NCI-H345 (cell line): Measurements from ENCODE around the gene SECISBP2L.
"Not testable (repeated sequence)": the region's sequence is repeated elsewhere in the genome, so short reads cannot be mapped to it uniquely, and the experiment has no call there.

Experiments used
- DNase-seq: peaks from one replicate; lab custom pipeline; 2025; lab: John Stamatoyannopoulos, UW

Gene SECISBP2L

DNA sequence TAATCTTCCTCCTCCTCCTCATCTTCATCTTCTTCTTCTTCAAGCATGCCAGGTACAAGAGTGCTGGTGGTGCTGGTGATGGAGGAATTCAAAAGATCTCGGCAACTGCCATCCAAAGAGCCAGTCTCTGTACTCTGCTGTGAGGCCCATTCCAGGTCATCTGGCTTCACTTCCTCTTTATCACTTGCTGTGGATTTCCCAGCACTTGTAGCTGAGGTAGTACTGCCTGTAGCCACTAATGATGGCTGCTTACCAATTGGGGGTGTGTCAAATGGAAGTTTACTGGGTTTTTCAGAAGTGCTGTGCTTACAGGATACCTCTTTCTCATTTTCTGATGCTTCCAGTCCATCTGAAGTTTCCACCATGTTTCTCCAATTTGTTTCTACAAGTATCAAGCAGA, 53.7 kb downstream of the SECISBP2L start:
- no peak for DNase-seq

DNA sequence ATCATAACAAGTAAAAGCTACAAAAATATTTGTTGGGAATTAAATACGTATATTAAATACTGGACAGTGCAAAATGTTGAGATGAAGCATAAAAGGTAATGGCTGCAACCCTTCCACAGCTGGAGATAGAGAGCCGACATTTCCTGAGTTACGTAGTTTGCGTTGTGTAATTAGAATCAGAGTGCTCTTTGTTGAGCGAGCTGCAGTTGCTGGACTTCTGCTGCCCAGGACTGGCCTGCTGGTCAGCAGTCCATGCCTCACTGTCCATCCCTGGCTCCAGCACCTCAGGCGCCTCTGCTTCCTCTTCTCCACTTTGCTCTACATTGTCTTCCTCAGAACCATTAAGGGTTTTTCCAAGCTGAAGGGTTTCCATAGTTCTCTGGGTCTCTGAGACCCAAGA, 54.1 kb downstream of the SECISBP2L start:
- DNase-seq: no peak

DNA sequence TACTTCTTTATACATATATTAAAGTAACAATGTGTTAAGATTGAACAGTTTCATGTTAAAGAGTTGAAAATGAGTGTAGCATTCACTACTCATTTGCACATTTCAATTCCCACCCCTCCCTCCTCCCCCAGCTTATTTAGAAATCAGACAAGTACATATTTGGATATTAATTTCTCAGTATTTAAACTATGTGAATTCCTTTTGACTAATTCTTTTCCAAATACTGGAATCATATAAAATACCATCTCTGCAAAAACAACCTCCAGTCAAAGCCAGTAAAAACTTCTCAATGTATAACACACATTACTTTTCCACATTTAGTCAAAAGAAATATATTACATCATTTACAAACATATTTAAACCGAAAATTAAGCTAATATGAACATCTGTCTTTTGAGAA, 57.1 kb downstream of the SECISBP2L start:
- DNase-seq: no peak

DNA sequence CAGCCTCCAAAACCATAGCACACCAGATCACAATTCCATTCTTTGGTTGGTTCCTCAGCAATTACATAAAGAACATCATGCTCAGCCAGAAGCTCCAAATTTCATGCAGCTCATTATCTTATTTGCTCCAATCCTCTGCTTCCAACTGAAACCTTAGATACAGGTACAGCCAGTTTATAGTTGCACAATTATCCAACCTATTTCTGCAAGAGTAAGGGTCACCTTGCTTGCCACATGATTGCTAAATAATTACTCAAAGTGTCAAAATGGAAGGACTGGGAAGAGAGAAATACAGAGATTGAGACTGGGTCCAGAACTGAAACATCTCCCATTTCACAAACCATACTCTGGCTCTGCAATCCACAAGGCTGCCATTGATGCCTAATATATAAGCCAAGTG, 59.1 kb downstream of the SECISBP2L start:
- DNase-seq: no peak

DNA sequence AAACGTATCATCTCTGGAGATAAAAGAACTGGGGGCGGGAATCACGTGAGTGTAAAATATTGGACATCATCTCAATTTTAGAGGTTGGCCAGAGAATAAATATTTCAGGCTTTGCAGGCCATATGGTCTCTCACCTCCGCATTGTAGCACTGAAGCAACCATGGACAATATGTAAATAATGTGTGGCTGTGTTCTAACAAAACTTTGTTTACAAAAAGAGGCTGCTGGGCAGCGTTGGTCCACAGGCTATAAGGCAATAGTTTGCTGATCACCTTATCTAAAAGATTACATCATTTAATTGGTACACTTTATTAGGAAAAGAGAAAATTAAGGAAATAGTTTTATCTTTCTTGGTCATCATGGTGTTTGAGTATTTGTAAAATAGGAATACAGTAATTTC, 60.0 kb downstream of the SECISBP2L start:
- no peak for DNase-seq

DNA sequence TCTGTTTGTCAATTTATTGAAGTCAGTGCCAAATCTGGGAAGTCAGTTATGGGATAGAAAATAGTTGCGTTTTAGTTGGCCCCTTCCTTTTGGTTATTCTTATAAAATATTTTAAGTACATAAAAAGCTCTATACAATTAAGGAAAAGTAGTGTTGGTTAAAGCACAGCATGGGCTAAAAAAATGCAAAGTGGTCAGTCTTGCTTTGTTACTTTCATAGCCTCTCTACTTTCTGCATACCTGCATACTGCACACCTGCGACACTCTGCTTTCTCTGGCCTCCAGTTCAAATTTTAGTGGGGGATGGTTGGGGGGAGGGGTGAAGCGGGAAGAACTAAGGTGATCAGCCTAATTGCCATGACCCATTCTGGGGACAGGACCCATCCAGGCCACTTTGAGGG, 60.7 kb downstream of the SECISBP2L start:
- DNase-seq: no peak

DNA sequence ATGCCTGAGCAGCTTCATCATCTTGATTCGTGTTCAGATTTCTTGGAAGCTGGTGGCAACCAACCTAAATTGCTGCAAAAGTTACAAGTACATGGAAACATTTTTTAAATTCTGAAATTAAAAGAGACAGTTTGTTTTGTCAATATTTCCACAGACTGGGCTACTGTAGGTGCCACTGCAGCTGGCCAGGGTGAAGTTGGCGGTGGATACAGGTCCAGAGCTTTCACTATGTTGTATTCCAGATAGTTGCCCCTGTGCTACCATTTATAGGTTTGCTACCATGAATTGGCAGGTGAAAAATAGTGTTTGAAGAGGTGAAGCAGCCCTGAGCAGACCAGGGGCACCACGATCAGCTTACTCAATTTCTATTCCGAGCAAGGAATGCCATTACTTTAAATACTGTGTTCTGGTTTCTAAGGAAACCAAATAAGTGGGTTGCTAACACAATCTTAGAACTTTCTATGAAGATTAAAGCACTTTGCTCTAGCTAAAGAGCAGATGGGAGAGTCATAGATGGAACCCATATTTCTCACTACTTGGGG, 61.4 kb downstream of the SECISBP2L start:
- DNase-seq: no peak

DNA sequence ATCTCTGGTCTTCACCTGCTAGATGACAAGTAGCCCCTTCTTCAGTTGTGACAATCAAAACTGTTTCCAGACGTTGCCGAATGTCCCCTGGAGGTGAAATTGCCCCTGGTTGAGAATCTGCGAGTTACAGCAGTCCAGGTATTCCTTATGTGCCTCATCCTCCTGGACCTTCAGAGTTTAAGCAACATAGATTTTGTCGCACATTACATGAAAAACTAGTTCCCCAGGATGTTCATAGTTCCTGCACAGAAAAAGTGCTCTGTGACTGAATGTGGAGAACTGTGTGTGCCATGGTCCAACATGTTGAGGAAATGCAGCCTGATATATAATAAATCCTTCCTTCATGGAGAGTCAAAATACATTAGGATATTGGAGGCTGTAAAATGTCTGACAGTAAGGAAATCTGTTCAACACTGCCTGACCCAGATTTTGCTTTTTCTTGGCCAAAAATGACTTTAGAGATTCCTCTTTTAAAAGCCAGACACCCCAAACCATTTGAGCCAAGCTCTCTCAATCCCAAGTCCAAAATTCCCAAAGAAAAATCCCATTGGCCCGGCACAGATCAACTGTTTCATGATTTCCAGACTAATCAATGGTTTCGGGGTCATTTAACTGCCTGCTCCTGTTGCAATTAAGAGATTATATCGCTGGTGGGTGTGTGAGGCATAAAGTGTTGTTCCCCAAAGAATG, 62.1 kb downstream of the SECISBP2L start:
- DNase-seq: no peak

DNA sequence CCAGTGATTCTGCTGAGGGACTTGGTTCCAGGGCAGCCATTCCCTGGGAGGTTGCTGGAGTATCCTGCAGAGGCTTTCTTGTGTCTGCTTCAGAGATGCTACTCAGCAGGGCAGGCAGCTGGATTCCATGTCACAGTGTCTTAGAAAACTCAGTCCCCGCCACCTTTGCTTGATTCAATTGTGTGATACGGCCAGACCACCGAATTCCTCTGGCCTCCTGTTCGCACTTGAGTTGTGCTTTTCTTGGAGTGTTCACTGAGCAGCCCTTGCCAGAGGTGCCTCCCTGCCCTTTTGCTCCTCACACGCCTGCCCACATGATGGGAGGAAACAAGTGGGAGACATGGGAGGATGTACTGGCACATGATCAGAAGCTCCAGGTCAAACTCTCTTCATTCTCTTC, 62.9 kb downstream of the SECISBP2L start:
- DNase-seq: no peak

DNA sequence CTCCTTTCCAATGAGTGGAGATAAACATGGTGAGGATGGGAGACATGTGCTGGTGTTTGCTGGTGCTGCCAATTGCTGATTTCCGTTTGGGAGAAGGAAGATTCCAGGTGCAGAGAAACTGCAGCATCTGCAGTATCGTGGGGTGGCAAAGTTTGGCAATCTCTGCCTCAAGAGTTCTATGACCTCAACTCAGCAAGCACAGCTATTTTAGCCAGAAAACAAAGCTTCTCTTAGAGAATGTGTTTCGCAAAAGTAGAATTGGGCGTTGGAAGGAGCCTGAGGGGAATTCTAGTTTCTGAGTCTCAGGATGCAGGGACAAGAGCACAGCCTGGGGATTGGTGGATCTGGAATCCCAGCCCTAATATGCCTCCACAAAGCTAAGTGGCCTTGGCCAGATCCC, 64.3 kb downstream of the SECISBP2L start:
- no peak for DNase-seq

DNA sequence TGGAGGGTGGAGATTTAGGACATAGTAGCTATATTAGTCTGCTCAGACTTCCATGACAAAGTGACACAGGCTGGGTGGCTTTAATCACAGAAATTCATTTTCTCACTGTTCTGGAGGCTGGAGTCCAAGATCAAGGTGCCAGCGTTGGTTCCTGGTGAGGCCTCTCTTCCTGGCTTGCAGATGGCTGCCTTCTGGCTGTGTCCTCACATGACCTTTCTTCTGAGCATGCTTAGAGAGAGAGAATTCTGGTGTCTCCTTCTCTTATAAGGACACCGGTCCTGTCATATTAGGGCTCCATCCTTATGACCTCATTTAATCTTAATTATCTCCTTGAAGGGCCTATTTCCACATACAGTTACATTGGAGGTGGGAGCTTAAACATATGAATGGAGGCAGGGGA, 67.6 kb downstream of the SECISBP2L start:
- DNase-seq: no peak

DNA sequence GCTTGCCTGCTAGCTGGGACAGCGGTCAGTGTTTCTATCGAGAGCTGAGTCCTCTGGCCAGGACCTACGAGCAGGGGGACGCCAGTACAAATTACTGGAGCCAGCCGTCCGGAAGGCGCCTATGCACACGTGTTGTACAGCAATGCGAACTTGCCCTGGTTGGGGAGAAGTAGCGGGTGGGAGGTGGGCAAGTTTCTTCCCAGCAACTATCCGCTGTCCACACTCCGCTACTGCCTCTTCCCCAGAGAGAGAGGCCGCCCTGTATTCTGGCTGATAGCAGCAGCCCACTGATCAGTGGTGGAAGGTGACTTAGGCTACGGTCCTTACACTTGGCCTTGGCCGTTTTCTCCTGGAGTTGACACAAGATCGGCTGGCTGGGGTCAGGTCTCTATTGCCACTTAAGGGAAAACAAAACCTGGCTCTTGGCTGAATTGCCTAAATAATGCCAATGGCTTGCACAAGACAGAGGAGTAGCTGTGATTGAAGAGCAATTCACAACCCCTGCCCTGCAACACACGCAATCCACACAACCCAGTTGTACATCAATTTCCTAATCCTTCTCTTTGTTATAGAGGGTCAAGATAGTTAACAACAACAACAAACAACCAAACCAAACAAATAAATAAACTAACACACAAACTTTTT, 69.7 kb downstream of the SECISBP2L start:
- DNase-seq: no peak

DNA sequence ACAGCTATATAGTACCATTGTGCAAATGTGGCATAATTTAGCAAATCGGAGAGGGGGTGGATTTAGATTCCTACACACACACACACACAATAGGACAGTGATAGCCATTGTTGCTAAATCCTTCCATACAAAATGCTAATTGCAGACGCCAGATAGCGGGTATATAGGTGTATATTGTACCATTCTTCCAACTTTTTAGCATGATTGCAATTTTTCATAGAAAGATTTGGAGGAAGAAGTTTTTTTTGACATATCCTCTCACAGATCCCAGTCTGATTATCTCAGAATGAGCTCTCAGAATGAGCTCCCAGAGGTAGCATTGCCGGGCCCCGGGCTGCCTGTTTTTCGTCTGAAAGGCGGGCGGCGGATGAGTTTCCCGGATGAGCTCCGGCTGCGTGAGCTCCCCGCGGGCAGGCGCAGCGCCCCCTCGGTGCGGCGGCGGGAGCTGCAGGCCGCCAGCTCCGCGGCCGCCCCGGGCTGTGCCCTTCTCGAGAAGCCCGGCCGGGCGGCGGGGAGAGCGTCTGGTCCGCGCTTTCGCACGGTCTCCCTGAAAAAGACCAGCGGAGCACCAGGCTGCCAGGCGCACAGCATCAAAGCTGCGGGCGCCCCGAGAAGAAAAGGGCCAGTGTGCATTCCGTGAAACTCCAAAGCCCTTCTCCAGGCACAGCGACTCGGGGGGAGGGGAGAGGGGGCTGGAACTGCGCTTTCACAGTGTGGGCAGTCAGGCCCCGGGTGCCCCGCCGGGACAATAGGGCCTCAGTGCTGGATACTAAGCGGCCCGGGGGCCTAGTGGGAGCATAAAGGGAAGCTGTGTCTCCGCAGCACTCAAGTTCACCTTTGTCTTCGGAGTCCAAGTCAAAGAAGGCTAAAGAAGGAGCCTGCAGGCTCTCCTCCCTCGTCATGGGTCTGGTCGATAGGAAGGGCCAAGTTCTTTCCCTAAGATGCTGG, 70.5 kb downstream of the SECISBP2L start:
- peak; percentile 84 for DNase-seq

DNA sequence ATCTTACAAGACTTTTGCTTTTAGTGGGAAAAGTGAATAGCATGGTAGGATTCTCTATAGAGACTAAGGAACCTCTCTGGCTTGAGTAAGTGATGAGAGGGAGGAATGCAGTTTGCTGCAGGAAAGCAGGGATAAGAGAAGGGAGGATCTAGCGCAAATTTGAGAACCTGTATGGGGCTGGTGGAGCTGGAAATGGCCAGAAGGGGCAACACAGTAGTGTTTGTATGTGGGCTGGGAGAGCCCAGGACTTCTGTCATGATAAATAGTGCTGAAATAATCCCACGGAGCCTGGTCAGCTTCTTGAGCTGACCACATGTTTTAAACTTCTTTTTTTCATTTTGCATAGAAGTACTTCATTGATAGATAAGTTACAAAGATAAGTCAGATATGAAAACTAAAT, 71.4 kb downstream of the SECISBP2L start:
- DNase-seq: no peak

DNA sequence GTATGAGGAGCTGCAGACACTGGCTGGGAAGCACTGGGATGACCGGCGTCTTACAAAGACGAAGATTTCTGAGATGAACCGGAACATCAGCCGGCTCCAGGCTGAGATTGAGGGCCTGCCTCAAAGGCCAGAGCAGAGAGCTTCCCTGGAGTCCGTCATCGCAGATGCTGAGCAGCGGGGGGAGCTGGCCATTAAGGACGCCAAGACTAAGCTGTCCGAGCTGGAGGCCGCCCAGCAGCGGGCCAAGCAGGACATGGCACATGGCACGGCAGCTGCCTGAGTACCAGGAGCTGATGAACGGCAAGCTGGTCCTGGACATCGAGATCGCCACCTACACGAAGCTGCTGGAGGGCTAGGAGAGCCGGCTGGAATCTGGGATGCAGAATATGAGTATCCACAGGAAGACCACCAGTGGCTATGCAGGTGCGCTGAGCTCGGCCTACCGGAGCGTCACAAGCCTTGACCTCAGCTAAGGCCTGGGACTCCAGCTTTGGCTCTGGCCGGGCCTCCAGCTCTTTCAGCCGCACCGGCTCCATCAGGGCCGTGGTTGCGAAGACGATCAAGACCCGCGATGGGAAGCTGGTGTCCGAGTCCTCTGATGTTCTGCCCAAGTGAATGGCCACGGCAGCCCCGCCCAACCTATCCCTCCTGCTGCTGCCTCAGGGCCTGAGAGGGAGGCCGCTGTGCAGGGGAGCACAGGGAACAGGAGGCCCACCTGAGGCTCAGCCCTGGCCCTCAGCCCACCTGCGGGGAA, 73.3 kb downstream of the SECISBP2L start:
- no peak for DNase-seq

DNA sequence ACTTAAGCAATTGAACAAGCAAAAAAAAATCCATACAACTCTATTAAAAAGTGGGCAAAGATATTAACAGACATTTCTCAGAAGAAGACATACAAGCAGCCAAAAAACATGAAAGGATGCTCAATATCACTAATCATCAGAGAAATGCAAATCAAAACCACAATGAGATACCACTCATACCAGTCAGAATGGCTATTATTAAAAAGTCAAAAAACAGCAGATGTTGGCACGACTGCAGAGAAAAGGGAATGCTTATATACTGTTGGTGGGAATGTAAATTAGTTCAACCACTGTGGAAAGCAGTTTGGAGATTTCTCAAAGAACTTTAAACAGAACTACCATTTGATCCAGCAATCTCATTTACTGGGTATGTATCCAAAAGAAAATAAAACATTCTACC, 75.3 kb downstream of the SECISBP2L start:
- DNase-seq: not testable (repeated sequence)

DNA sequence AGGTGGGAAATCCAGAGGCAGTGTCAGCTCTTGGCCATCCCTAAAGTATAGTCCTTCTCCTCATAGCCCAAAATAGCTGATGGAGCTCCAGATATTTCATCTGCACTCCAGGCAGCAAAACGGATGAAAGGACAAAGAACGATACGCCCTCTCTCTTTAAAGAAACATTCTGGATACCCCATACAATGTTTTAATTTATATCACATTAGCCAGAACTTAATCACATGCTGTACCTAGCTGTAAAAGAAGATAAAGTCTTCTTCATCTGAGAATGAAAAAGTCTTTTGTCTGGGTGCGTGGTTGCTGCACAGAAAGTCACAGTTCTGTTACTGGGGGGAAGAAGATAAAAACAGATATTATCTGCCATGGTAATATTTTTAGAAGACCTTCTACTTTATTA, 78.2 kb downstream of the SECISBP2L start:
- no peak for DNase-seq

DNA sequence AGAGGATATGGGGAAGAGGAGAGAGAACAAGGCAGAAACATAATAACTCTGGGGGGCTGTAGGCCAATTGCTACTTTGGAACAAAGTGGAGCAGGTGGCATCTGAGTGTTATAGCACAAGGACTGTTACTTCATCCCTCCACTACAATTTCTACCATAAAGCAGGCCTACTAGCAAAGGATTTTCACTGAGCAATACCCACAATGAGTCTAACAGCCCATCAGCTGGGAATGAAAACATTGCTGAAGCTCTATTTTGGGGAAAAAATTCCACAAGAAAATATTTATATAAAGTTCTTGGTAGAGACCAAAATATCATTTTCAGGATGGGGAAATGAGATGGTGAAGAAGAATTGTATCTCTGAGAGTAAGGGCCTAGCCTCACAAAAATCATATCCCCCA, 78.9 kb downstream of the SECISBP2L start:
- no peak for DNase-seq

DNA sequence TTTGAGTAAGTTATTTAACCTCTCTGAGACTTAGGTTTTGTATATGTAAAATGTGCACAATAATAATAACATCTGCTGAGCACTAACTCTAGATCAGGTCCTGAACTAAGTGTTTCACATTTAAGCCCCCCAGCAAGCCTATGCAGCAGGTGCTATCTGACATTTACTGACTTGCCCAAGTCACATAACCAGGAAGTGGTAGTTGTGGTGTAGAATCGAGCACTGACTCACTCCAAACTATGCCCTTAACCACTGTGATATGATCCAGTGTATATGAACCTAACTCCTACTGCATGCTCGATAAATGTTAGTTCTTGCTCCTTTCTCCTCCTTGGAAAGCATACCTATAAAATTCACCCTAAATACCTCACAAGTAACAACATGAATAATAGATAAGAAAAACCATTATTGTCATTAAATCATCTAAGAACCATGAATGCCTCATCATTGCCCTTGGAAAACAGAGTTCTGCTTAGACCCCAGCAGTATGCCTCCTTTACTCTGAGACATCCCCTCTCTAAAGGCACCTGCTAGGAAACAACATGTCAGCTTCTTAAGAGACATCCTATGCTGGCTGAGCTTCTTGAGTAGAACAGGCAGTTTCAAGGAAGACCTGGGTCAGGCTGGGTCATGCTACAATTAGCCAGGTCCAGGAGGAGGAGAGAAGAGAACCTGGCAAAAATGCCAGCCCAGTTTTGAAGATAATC, 79.5 kb downstream of the SECISBP2L start:
- no peak for DNase-seq

DNA sequence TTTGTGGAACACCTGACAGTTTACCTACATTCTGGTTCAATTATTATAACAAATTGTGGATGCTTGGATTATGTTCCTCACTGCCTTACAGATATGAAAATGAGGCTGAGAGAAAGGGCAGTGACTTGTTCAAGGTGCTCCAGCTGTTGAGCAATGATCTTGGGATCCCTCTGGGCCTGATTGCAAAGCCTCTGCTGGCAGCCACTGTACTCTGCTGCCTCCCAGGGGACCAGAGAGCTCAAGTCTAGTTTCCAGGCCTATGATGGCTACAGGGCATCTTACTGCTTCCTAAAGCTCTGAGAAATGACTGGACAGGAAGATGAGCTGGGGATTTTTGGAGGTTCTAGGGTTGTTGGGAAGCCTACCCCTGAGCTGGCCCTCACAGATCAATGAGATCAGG, 80.3 kb downstream of the SECISBP2L start:
- DNase-seq: no peak

DNA sequence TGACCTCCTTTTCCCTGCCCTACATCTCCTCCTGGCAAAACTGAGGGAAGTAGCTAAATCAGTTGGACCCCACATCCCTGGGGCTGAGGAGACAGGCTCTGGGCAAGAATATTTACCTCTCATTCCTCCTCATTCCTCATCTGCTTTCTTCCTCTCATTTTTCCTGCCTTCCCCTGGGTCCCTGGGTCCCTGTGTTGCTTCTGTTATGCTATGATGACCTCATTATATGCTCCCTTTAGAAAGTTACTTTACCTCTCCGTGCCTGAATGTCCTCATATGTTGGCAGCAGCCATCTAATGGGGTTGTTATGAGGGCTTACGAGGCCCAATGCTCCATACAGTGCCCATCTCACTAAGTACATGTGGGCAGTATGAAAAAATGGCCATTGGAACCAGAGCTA, 81.3 kb downstream of the SECISBP2L start:
- DNase-seq: no peak
